SK-N-SH (cell line): ENCODE data around the gene BIRC6. TPM values are rescaled to one million over a fixed set of nuclear protein-coding genes. Genes with fewer than 3 reads are reported as not detected.

Source experiments
- CTCF ChIA-PET: fragments of 300-600, 350-600 bp; formaldehyde crosslinking; extraction: SDS; loops from one replicate; lab custom pipeline; 2021; lab: Yijun Ruan, JAX
- POLR2A ChIA-PET: fragments of 350-600 bp; sonication (Branson Sonifier 250); formaldehyde crosslinking; extraction: SDS; loops from one replicate; lab custom pipeline; 2020; ENCODE audit warnings: antibody characterized with exemption, inconsistent platforms; lab: Yijun Ruan, JAX
- DNase-seq: peaks from one replicate; pipeline ENCODE4 v3.0.0; 2012
- H2AFZ ChIP-seq: fragments of 200-600 bp; sonication (generic); 2 replicates; pipeline ENCODE4 v1.8.1; 2016; ENCODE audit warnings: antibody characterized with exemption, mild to moderate bottlenecking, low read depth
- H3F3A ChIP-seq: fragments of 200-600 bp; sonication (generic); replicated peaks from 2 replicates; pipeline ENCODE3; 2016; ENCODE audit warnings: antibody characterized with exemption, mild to moderate bottlenecking; ENCODE audit not compliant: insufficient read depth
- H3K27ac ChIP-seq, 2 experiments: fragments of 200-500 bp in 1 of 2; fragments of 200-600 bp in 1 of 2; sonication (Bioruptor generic) in 1 of 2; sonication (generic), shearing (Covaris generic) in 1 of 2; 2 replicates each; pipeline versions ENCODE4 v1.5.1 to v1.6.1; 2014 to 2016; ENCODE audit warnings: low read depth in 2 of 2, inconsistent platforms in 1 of 2, low read length in 1 of 2, mild to moderate bottlenecking in 1 of 2, mixed read lengths in 1 of 2
- H3K27me3 ChIP-seq: fragments of 200-600 bp; sonication (generic), shearing (Covaris generic); 2 replicates; pipeline ENCODE4 v1.6.1; 2016; ENCODE audit warnings: mixed run types; ENCODE audit not compliant: insufficient read depth
- H3K36me3 ChIP-seq, 2 experiments: fragments of 200-500 bp in 1 of 2; fragments of 200-600 bp in 1 of 2; sonication (Bioruptor generic) in 1 of 2; sonication (generic) in 1 of 2; replicated peaks in 1 of 2; 2 replicates each; pipeline versions ENCODE3 to v1.5.1; 2014 to 2016; ENCODE audit warnings: low read length in 1 of 2, mild to moderate bottlenecking in 1 of 2; ENCODE audit not compliant: insufficient read depth in 2 of 2, control insufficient read depth in 1 of 2
- H3K4me1 ChIP-seq, 2 experiments: fragments of 200-500 bp in 1 of 2; fragments of 200-600 bp in 1 of 2; sonication (Bioruptor generic) in 1 of 2; sonication (generic), shearing (Covaris generic) in 1 of 2; 2 replicates each; pipeline versions ENCODE4 v1.5.1 to v1.6.1; 2014 to 2016; ENCODE audit warnings: low read depth in 1 of 2, low read length in 1 of 2, mixed run types in 1 of 2; ENCODE audit not compliant: insufficient read depth in 2 of 2, control insufficient read depth in 1 of 2
- H3K4me2 ChIP-seq: fragments of 200-600 bp; sonication (generic), shearing (Covaris generic); 2 replicates; pipeline ENCODE4 v1.6.1; 2017; ENCODE audit warnings: mixed run types
- H3K4me3 ChIP-seq, 2 experiments: fragments of 200-500 bp in 1 of 2; fragments of 200-600 bp in 1 of 2; sonication (Bioruptor generic) in 1 of 2; sonication (generic), shearing (Covaris generic) in 1 of 2; 2 replicates each; pipeline versions ENCODE4 v1.5.1 to v1.8.1; 2014 to 2016; ENCODE audit warnings: low read depth in 2 of 2, inconsistent platforms in 1 of 2, low read length in 1 of 2, mild to moderate bottlenecking in 1 of 2, mixed read lengths in 1 of 2, moderate library complexity in 1 of 2
- H3K79me2 ChIP-seq: fragments of 200-600 bp; sonication (generic); 2 replicates; pipeline ENCODE4 v1.8.1; 2017; ENCODE audit warnings: mild to moderate bottlenecking; ENCODE audit not compliant: insufficient read depth
- H3K9ac ChIP-seq: fragments of 200-600 bp; sonication (generic); 2 replicates; pipeline ENCODE4 v1.6.1; 2017; ENCODE audit warnings: mixed run types
- H3K9me2 ChIP-seq: fragments of 200-600 bp; sonication (generic); 2 replicates; pipeline ENCODE4 v1.6.1; 2017; ENCODE audit warnings: mixed run types
- H3K9me3 ChIP-seq: fragments of 200-600 bp; sonication (generic); 2 replicates; pipeline ENCODE4 v1.6.1; 2017; ENCODE audit warnings: mixed run types, mild to moderate bottlenecking, moderate library complexity
- H4K20me1 ChIP-seq: fragments of 200-600 bp; sonication (generic); 2 replicates; pipeline ENCODE4 v1.6.1; 2017; ENCODE audit warnings: mild to moderate bottlenecking, mixed run types; ENCODE audit not compliant: insufficient read depth
- CHD2 ChIP-seq: fragments of 150-350 bp; IDR thresholded peaks from 2 replicates; pipeline ENCODE4 v1.6.1; 2018; ENCODE audit warnings: low read length; ENCODE audit not compliant: partially characterized antibody
- CTCF ChIP-seq: fragments of 200-600 bp; sonication (generic); IDR thresholded peaks from 2 replicates; pipeline ENCODE4 v1.6.1; 2017; ENCODE audit warnings: antibody characterized with exemption, mild to moderate bottlenecking, moderate library complexity
- ELF1 ChIP-seq: IDR thresholded peaks from 2 replicates; pipeline ENCODE4 v1.4.0; 2012
- EP300 ChIP-seq, 2 experiments: IDR thresholded peaks; 2 replicates each; pipeline versions ENCODE4 v1.4.0 to v1.6.1; 2012; ENCODE audit warnings: borderline replicate concordance in 1 of 2, low read depth in 1 of 2, low read length in 1 of 2
- EZH2phosphoT487 ChIP-seq: fragments of 200-600 bp; sonication (generic); IDR thresholded peaks from 2 replicates; pipeline ENCODE4 v1.6.1; 2017; ENCODE audit warnings: low read depth, mixed run types, mild to moderate bottlenecking, antibody characterized with exemption, moderate library complexity, borderline replicate concordance
- FOXJ3 ChIP-seq: sonication (generic); formaldehyde crosslinking; IDR thresholded peaks from 2 replicates; pipeline ENCODE4 v1.5.1; 2020; ENCODE audit warnings: mild to moderate bottlenecking, missing genetic modification reagents
- GABPA ChIP-seq: IDR thresholded peaks from 2 replicates; pipeline ENCODE4 v1.4.0; 2012; ENCODE audit warnings: low read depth, mild to moderate bottlenecking
- JUND ChIP-seq: IDR thresholded peaks from 2 replicates; pipeline ENCODE4 v1.4.0; 2012
- MEF2A ChIP-seq: IDR thresholded peaks from 2 replicates; pipeline ENCODE4 v1.4.0; 2012; ENCODE audit warnings: low read depth, borderline replicate concordance
- NFIC ChIP-seq: IDR thresholded peaks from 2 replicates; pipeline ENCODE4 v1.4.0; 2012; ENCODE audit warnings: borderline replicate concordance
- RAD21 ChIP-seq: IDR thresholded peaks from 2 replicates; pipeline ENCODE4 v1.6.1; 2012; ENCODE audit warnings: mild to moderate bottlenecking, low read length
- RCOR1 ChIP-seq: fragments of 150-350 bp; IDR thresholded peaks from 2 replicates; pipeline ENCODE4 v1.6.1; 2017; ENCODE audit warnings: antibody characterized with exemption, low read length
- RFX5 ChIP-seq: IDR thresholded peaks from 2 replicates; pipeline ENCODE4 v1.6.1; 2012; ENCODE audit warnings: mild to moderate bottlenecking, improper control_type of control experiment, low read length
- SIN3A ChIP-seq: IDR thresholded peaks from 2 replicates; pipeline ENCODE4 v1.6.1; 2012; ENCODE audit warnings: low read depth, mild to moderate bottlenecking, low read length, moderate library complexity, borderline replicate concordance
- SMC3 ChIP-seq: IDR thresholded peaks from 2 replicates; pipeline ENCODE4 v1.6.1; 2012; ENCODE audit warnings: low read depth, low read length, improper control_type of control experiment
- TAF1 ChIP-seq: IDR thresholded peaks from 2 replicates; pipeline ENCODE4 v1.6.1; 2012; ENCODE audit warnings: low read depth, mild to moderate bottlenecking, low read length, moderate library complexity, borderline replicate concordance
- TCF12 ChIP-seq: IDR thresholded peaks from 2 replicates; pipeline ENCODE4 v1.4.0; 2012
- USF1 ChIP-seq: IDR thresholded peaks from 2 replicates; pipeline ENCODE4 v1.4.0; 2012; ENCODE audit warnings: low read depth, borderline replicate concordance
- WGBS: methylation state at CpG from one replicate; pipeline ENCODE4 v1.1.6; 2017; ENCODE audit warnings: low lambda C conversion rate; 5-methylcytosine and 5-hydroxymethylcytosine counted together
- polyA plus RNA-seq, 3 experiments: library from polyadenylated mRNA; depleted of rRNA; stranded (reverse); fragments of >200 nt; gene quantifications; 2 replicates each; pipeline ENCODE4 v1.2.3, GENCODE V29; 2012
- TF ChIP-seq, protein P1 (sequence below): IDR thresholded peaks from 2 replicates; pipeline ENCODE4 v1.4.0; 2012; ENCODE audit warnings: low read depth
- TF ChIP-seq, protein P2 (sequence below): IDR thresholded peaks from 2 replicates; pipeline ENCODE4 v1.4.0; 2012; ENCODE audit warnings: low read depth, borderline replicate concordance

The BIRC6 gene
- polyA plus RNA-seq, 1 of the 3 experiments (the other 2 are of a cell fraction): 28.9 TPM

DNA sequence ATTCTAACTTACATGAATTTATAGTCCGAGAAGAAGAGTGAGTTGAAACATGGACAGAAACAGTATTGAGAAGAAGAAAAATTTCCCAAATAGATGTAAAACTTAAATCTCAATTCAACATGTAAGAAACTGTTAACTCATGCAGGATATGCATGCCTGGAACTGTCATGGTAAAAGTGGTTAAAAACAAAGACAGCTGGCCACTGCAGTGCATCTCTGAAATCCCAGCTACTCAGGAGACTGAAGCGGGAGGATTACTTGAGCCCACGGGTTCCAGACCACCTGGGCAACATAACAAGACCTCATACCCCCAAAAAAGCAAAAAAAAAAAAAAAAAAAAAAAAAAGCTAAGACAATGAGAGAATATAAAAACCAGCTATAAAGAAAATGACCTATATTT is 178.0 kb downstream of the BIRC6 start:
- H3K79me2 ChIP-seq: peaks cover 9% of the 10 kb centered on the region; the same call in 1 of the 2 replicates
- no peak overlapping the region for H2AFZ ChIP-seq
- no peak overlapping the region for H3K4me3 ChIP-seq
- peaks cover 3% of the 10 kb centered on the region for H3F3A ChIP-seq
- H3K9me2 ChIP-seq: no peaks in the 10 kb centered on the region
- no peaks in the 10 kb centered on the region for H3K27me3 ChIP-seq
- no peak overlapping the region for H3K9ac ChIP-seq
- DNase-seq: no peak
- no peak for TF ChIP-seq TCF12
- TF ChIP-seq, protein P1, sequence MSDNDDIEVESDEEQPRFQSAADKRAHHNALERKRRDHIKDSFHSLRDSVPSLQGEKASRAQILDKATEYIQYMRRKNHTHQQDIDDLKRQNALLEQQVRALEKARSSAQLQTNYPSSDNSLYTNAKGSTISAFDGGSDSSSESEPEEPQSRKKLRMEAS: no peak
- no peak for TF ChIP-seq EZH2phosphoT487
- no peak for TF ChIP-seq EP300 (IDR thresholded peaks at IDR 0.05; ENCODE audit: borderline replicate concordance in 1 of 2, low read depth in 1 of 2, low read length in 1 of 2)
- no peak for TF ChIP-seq SMC3
- TF ChIP-seq SIN3A: no peak
- no peak for TF ChIP-seq USF1
- no peaks in the 10 kb centered on the region for H3K9me3 ChIP-seq
- 91% methylated on average over 3 of the region's 3 CpGs for WGBS
- no peak overlapping the region for H3K27ac ChIP-seq
- ChIA-PET CTCF (no interaction called here), POLR2A (interaction anchor here (0.8 kb wide), 1 partner anchor 253 kb away, joined by 3 read pairs; no protein-coding TSS in a partner anchor)
- H3K4me2 ChIP-seq: no peak overlapping the region
- no peaks in the 10 kb centered on the region for H4K20me1 ChIP-seq
- H3K36me3 ChIP-seq: peaks cover 40 to 50% of the 10 kb centered on the region in 2 experiments
- no peaks in the 10 kb centered on the region for H3K4me1 ChIP-seq

DNA sequence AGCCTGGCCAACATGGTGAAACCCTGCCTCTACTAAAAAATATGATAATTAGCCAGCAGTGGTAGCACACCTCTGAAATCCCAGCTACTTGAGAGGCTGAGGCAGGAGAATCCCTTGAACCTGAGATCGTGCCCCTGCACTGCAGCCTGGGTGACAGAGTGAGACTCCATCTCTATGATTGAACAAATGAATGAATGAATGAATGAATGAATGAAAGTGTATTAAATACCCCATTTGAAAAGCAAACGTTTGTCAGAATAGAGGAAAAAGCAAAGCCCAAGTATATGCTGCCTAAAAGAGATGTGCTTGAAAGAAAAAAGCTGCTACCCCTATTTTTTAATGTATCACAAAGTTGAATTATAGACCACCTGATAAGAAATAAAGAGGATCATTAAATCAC is 181.9 kb downstream of the BIRC6 start:
- Histone ChIP-seq H3F3A (peaks cover 6% of the 10 kb centered on the region), H3K4me2 (no peak overlapping the region), H3K4me3 (no peak overlapping the region), H2AFZ (no peak overlapping the region), H3K36me3 (peaks cover 24 to 33% of the 10 kb centered on the region in 2 experiments), H3K9me3 (no peaks in the 10 kb centered on the region), H3K9ac (no peak overlapping the region), H3K27ac (no peak overlapping the region), H3K4me1 (no peaks in the 10 kb centered on the region; a peak in 1 of 4 replicates)
- ChIA-PET CTCF (interaction anchor here (1.4 kb wide), 1 partner anchor 42 kb away, joined by 3 read pairs; no protein-coding TSS in a partner anchor), POLR2A (no interaction called here)
- 93% methylated on average over 2 of the region's 2 CpGs for WGBS
- DNase-seq: no peak
- TF ChIP-seq SIN3A: no peak
- no peak for TF ChIP-seq GABPA
- TF ChIP-seq SMC3: no peak
- no peak for TF ChIP-seq JUND
- no peak for TF ChIP-seq NFIC
- no peak for TF ChIP-seq EP300 (IDR thresholded peaks at IDR 0.05; ENCODE audit: borderline replicate concordance in 1 of 2, low read depth in 1 of 2, low read length in 1 of 2)
- TF ChIP-seq FOXJ3 (CRISPR knock-in tag): no peak
- TF ChIP-seq RCOR1: no peak
- TF ChIP-seq RAD21: no peak
- TF ChIP-seq RFX5: no peak
- no peak for TF ChIP-seq TAF1
- TF ChIP-seq ELF1: no peak
- TF ChIP-seq, protein P2, sequence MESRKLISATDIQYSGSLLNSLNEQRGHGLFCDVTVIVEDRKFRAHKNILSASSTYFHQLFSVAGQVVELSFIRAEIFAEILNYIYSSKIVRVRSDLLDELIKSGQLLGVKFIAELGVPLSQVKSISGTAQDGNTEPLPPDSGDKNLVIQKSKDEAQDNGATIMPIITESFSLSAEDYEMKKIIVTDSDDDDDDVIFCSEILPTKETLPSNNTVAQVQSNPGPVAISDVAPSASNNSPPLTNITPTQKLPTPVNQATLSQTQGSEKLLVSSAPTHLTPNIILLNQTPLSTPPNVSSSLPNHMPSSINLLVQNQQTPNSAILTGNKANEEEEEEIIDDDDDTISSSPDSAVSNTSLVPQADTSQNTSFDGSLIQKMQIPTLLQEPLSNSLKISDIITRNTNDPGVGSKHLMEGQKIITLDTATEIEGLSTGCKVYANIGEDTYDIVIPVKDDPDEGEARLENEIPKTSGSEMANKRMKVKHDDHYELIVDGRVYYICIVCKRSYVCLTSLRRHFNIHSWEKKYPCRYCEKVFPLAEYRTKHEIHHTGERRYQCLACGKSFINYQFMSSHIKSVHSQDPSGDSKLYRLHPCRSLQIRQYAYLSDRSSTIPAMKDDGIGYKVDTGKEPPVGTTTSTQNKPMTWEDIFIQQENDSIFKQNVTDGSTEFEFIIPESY: no peak
- no peak for TF ChIP-seq CHD2
- TF ChIP-seq USF1: no peak
- no peak for TF ChIP-seq CTCF
- TF ChIP-seq EZH2phosphoT487: no peak
- no peak for TF ChIP-seq TCF12
- no peak for TF ChIP-seq MEF2A
- TF ChIP-seq, all 33 proteins: peak for 0
- no peaks in the 10 kb centered on the region for H3K9me2 ChIP-seq
- H3K27me3 ChIP-seq: no peaks in the 10 kb centered on the region
- peaks cover 14% of the 10 kb centered on the region; the same call in 1 of the 2 replicates for H3K79me2 ChIP-seq
- no peaks in the 10 kb centered on the region for H4K20me1 ChIP-seq
